Esophagus muscularis mucosa (tissue), 4 donors: ENCODE data around the gene ARL6IP4. TPM values are rescaled to one million over a fixed set of nuclear protein-coding genes. Genes with fewer than 3 reads are reported as not detected.

Source experiments
- DNase-seq: peaks from one replicate; pipeline ENCODE4 v3.0.0-alpha.2; 2017; ENCODE audit errors: extremely low spot score
- H3K27ac ChIP-seq, 4 donors: fragments of 200-600 bp; sonication (generic); replicated peaks in 1 of 4; 1 replicate in 3 of 4; 2 replicates in 1 of 4; pipeline ENCODE4 v1.5.1; 2016 to 2019; ENCODE audit warnings: mild to moderate bottlenecking in 1 of 4
- H3K27me3 ChIP-seq, 4 donors: fragments of 200-600 bp; sonication (generic); one replicate each; pipeline versions ENCODE4 v1.5.1 to v1.6.0; 2016 to 2019
- H3K36me3 ChIP-seq, 4 donors: fragments of 200-600 bp; sonication (generic); one replicate each; pipeline ENCODE4 v1.5.1; 2016 to 2019
- H3K4me1 ChIP-seq, 4 donors: fragments of 200-600 bp; sonication (generic); one replicate each; pipeline ENCODE4 v1.5.1; 2016 to 2019
- H3K4me3 ChIP-seq, 4 donors: fragments of 200-600 bp; sonication (generic); 1 replicate in 2 of 4; 2 replicates in 2 of 4; pipeline ENCODE4 v1.5.1; 2016 to 2019; ENCODE audit warnings: mild to moderate bottlenecking in 4 of 4, moderate library complexity in 1 of 4
- H3K9me3 ChIP-seq, 4 donors: fragments of 200-600 bp; sonication (generic); 1 replicate in 3 of 4; 2 replicates in 1 of 4; pipeline ENCODE4 v1.5.1; 2016 to 2019
- CTCF ChIP-seq, 3 experiments: fragments of 200-600 bp in 2 of 3; fragments of 450-650 bp in 1 of 3; sonication (generic) in 2 of 3; IDR thresholded peaks; one replicate each; pipeline ENCODE4 v1.5.1; 2017 to 2019; ENCODE audit warnings: antibody characterized with exemption in 3 of 3, mild to moderate bottlenecking in 2 of 3, moderate library complexity in 1 of 3
- EP300 ChIP-seq: sonication (generic); formaldehyde crosslinking; IDR thresholded peaks from one replicate; pipeline ENCODE4 v1.6.1; 2017; ENCODE audit warnings: antibody characterized with exemption
- POLR2A ChIP-seq: fragments of 450-650 bp; IDR thresholded peaks from one replicate; pipeline ENCODE4 v1.6.1; 2017; ENCODE audit warnings: antibody characterized with exemption, moderate library complexity, mild to moderate bottlenecking, low read depth
- POLR2AphosphoS5 ChIP-seq, 2 donors: sonication (generic); formaldehyde crosslinking; IDR thresholded peaks; one replicate each; pipeline ENCODE4 v1.6.1; 2017; ENCODE audit warnings: antibody characterized with exemption in 2 of 2
- WGBS: methylation state at CpG from one replicate; pipeline ENCODE4 v1.1.5; 2018; 5-methylcytosine and 5-hydroxymethylcytosine counted together
- intact Hi-C: fragments of 100-400 bp; cut with DNase I; formaldehyde crosslinking; loops from one replicate; pipeline ENCODE4 v1.15.1; 2023
- total RNA-seq, 4 donors: library from RNA; depleted of rRNA; stranded (reverse); fragments of >200 nt; gene quantifications; one replicate each; pipeline versions ENCODE4 v1.1.0 to v1.2.1, GENCODE V29; 2016

The ARL6IP4 gene
- total RNA-seq, 4 donors from 2014 or later = 262 to 318 (median 288) TPM

GRCh38 chr12:122979908-122980182, 636 bp upstream of the ARL6IP4 start:
- Histone ChIP-seq H3K9me3 (no peaks in the 10 kb centered on the region), H3K27me3 (no peaks in the 10 kb centered on the region), H3K4me3 (peak overlapping the region; percentile 81 to 98 (median 92)), H3K4me1 (peaks cover 72 to 90% (median 80%) of the 10 kb centered on the region in 4 donors), H3K36me3 (peaks cover 0 to 41% (median 22%) of the 10 kb centered on the region in 4 donors), H3K27ac (peak overlapping the region; percentile 89 to 96 (median 92))
- intact Hi-C loops = loop anchor here (5.0 to 10.0 kb wide), 2 partner anchors 175 to 257 kb away; partner anchors contain the start of gene PITPNM2
- 0% methylated on average over 7 of the region's 7 CpGs for WGBS
- DNase-seq = no peak
- no peak for TF ChIP-seq CTCF (IDR thresholded peaks at IDR 0.05)

GRCh38 chr12:122981036-122981471, 573 bp downstream of the ARL6IP4 start:
- H3K36me3 ChIP-seq = peaks cover 2 to 48% (median 31%) of the 10 kb centered on the region in 4 donors
- intact Hi-C loops = loop anchor here (5.0 kb wide), 1 partner anchor 256 kb away; no protein-coding TSS in a partner anchor
- no peaks in the 10 kb centered on the region for H3K27me3 ChIP-seq
- H3K9me3 ChIP-seq = no peaks in the 10 kb centered on the region
- TF ChIP-seq POLR2A = no peak
- no peak for TF ChIP-seq POLR2AphosphoS5 (IDR thresholded peaks at IDR 0.05)
- TF ChIP-seq CTCF (IDR thresholded peaks at IDR 0.05) = no peak
- no peak for TF ChIP-seq EP300
- under 1% methylated on average over 37 of the region's 40 CpGs for WGBS
- no peak for DNase-seq
- H3K4me3 ChIP-seq = peak overlapping the region; percentile 81 to 98 (median 92)
- peaks cover 72 to 93% (median 85%) of the 10 kb centered on the region in 4 donors for H3K4me1 ChIP-seq
- peak overlapping the region; percentile 89 to 96 (median 92) for H3K27ac ChIP-seq

- WGBS = 63% methylated on average over 19 of the region's 25 CpGs
- Histone ChIP-seq H3K4me3 (peak overlapping the region; percentile 81 to 98 (median 92)), H3K4me1 (peaks cover 64 to 85% (median 77%) of the 10 kb centered on the region in 4 donors), H3K27ac (peak overlapping the region; percentile 89 to 96 (median 92)), H3K36me3 (peaks cover 4 to 53% (median 36%) of the 10 kb centered on the region in 4 donors), H3K27me3 (no peaks in the 10 kb centered on the region), H3K9me3 (no peaks in the 10 kb centered on the region)
- DNase-seq = no peak
- TF ChIP-seq EP300 (no peak), POLR2AphosphoS5 (IDR thresholded peaks at IDR 0.05) (no peak), CTCF (IDR thresholded peaks at IDR 0.05) (no peak), POLR2A (no peak)
- intact Hi-C loops = loop anchor here (5.0 kb wide), 1 partner anchor 255 kb away; no protein-coding TSS in a partner anchor
Measured at GRCh38 chr12:122981587-122982476, 1.4 kb downstream of the ARL6IP4 start.

- peak overlapping the region in 1 of 4 donors; percentile 88 for H3K4me3 ChIP-seq
- TF ChIP-seq CTCF (IDR thresholded peaks at IDR 0.05) (no peak), POLR2AphosphoS5 (IDR thresholded peaks at IDR 0.05) (no peak), EP300 (no peak), POLR2A (no peak)
- DNase-seq = no peak
- peaks cover 10 to 53% (median 37%) of the 10 kb centered on the region in 4 donors for H3K36me3 ChIP-seq
- intact Hi-C loops = loop anchor here (5.0 kb wide), 1 partner anchor 255 kb away; no protein-coding TSS in a partner anchor
- no peaks in the 10 kb centered on the region for H3K27me3 ChIP-seq
- no peaks in the 10 kb centered on the region for H3K9me3 ChIP-seq
- H3K4me1 ChIP-seq = peaks cover 59 to 79% (median 71%) of the 10 kb centered on the region in 4 donors
- WGBS = 59% methylated on average over 10 of the region's 11 CpGs
- H3K27ac ChIP-seq = peak overlapping the region; percentile 71 to 96 (median 89)
Measured at GRCh38 chr12:122982477-122982815, 2.0 kb downstream of the ARL6IP4 start.
